H1 (cell line): ENCODE data around the gene GPN2. TPM values are rescaled to one million over a fixed set of nuclear protein-coding genes. Genes with fewer than 3 reads are reported as not detected.

Source experiments
- CTCF ChIA-PET: fragments of 300-600 bp; sonication (Branson Sonifier 250); formaldehyde crosslinking; loops from one replicate; lab custom pipeline; 2021; ENCODE audit not compliant: partially characterized antibody; lab: Charles Lee
- POLR2A ChIA-PET: fragments of 300-600 bp; sonication (Branson Sonifier 250); formaldehyde crosslinking; loops from one replicate; lab custom pipeline; 2021; ENCODE audit warnings: inconsistent platforms; ENCODE audit not compliant: partially characterized antibody; lab: Charles Lee
- DNase-seq, 2 experiments: peaks; one replicate each; pipeline versions ENCODE4 v3.0.0 to v3.0.0-alpha.2; 2010 to 2022; ENCODE audit warnings: low spot score in 2 of 2, low read depth in 1 of 2, mixed read lengths in 1 of 2
- FAIRE-seq: peaks from 2 replicates; lab custom pipeline; 2011; peaks lifted over from hg19 to GRCh38; lab: Jason Lieb, UNC
- H2AFZ ChIP-seq: 2 replicates; pipeline ENCODE4 v1.8.1; 2012; ENCODE audit warnings: low read length, inconsistent platforms
- H2AK5ac ChIP-seq: 2 replicates; pipeline ENCODE4 v1.6.1; 2013; ENCODE audit warnings: low read depth, low read length
- H2BK120ac ChIP-seq: replicated peaks from 2 replicates; pipeline ENCODE3; 2013; ENCODE audit warnings: low read depth, low read length, inconsistent platforms
- H2BK12ac ChIP-seq: 2 replicates; pipeline ENCODE4 v1.6.1; 2013; ENCODE audit warnings: low read depth, low read length
- H2BK15ac ChIP-seq: 2 replicates; pipeline ENCODE4 v1.6.1; 2013; ENCODE audit warnings: low read length
- H2BK20ac ChIP-seq: 2 replicates; pipeline ENCODE4 v1.6.1; 2013; ENCODE audit warnings: low read length
- H2BK5ac ChIP-seq: 2 replicates; pipeline ENCODE4 v1.6.1; 2013; ENCODE audit warnings: low read depth, low read length
- H3K14ac ChIP-seq: 2 replicates; pipeline ENCODE4 v1.6.1; 2013; ENCODE audit warnings: inconsistent platforms; ENCODE audit not compliant: insufficient read length
- H3K18ac ChIP-seq: 2 replicates; pipeline ENCODE4 v1.6.1; 2013; ENCODE audit warnings: low read length; ENCODE audit errors: extremely low read depth
- H3K23ac ChIP-seq: 2 replicates; pipeline ENCODE4 v1.6.1; 2013; ENCODE audit warnings: inconsistent platforms; ENCODE audit not compliant: insufficient read length
- H3K23me2 ChIP-seq: 2 replicates; pipeline ENCODE4 v1.6.1; 2013; ENCODE audit warnings: low read depth, low read length
- H3K27ac ChIP-seq: 2 replicates; pipeline ENCODE4 v1.6.1; 2011; ENCODE audit warnings: low read depth, low read length, inconsistent platforms
- H3K27me3 ChIP-seq, 4 experiments: replicated peaks in 1 of 4; 1 replicate in 1 of 4; 2 replicates in 3 of 4; pipeline versions ENCODE4 v1.6.1 to v1.8.1; 2011 to 2013; ENCODE audit warnings: low read length in 3 of 4, mild to moderate bottlenecking in 3 of 4, inconsistent platforms in 2 of 4, mixed read lengths in 2 of 4, moderate library complexity in 1 of 4; ENCODE audit not compliant: control insufficient read depth in 3 of 4, insufficient read depth in 3 of 4; ENCODE audit errors: extremely low read depth in 1 of 4
- H3K36me3 ChIP-seq, 4 experiments: 2 replicates each; pipeline versions ENCODE4 v1.6.1 to v1.8.1; 2011 to 2013; ENCODE audit warnings: mild to moderate bottlenecking in 4 of 4, low read length in 3 of 4, moderate library complexity in 2 of 4, control low read depth in 1 of 4, inconsistent platforms in 1 of 4; ENCODE audit not compliant: insufficient read depth in 4 of 4, control insufficient read depth in 2 of 4
- H3K4ac ChIP-seq: replicated peaks from 2 replicates; pipeline ENCODE3; 2013; ENCODE audit warnings: low read length, low read depth, mixed read lengths, inconsistent platforms; ENCODE audit not compliant: insufficient read length
- H3K4me1 ChIP-seq, 4 experiments: replicated peaks in 1 of 4; 1 replicate in 1 of 4; 2 replicates in 3 of 4; pipeline versions ENCODE4 v1.6.1 to v1.8.1; 2011 to 2013; ENCODE audit warnings: low read length in 3 of 4, inconsistent platforms in 2 of 4, mixed read lengths in 1 of 4; ENCODE audit not compliant: insufficient read depth in 4 of 4, control insufficient read depth in 3 of 4
- H3K4me2 ChIP-seq, 2 experiments: 2 replicates each; pipeline versions ENCODE4 v1.6.1 to v1.8.1; 2011 to 2013; ENCODE audit warnings: low read depth in 2 of 2, low read length in 2 of 2, control low read depth in 1 of 2, inconsistent platforms in 1 of 2, mild to moderate bottlenecking in 1 of 2; ENCODE audit not compliant: insufficient read depth in 1 of 2
- H3K4me3 ChIP-seq, 4 experiments: fragments of 200-600, 300-600 bp in 1 of 4; sonication (generic), shearing (Covaris generic), sonication (Bioruptor Twin) in 1 of 4; 2 replicates each; pipeline versions ENCODE4 v1.5.1 to v1.8.1; 2011 to 2016; ENCODE audit warnings: low read length in 4 of 4, low read depth in 3 of 4, control low read depth in 2 of 4, inconsistent platforms in 2 of 4, mild to moderate bottlenecking in 2 of 4, mixed read lengths in 1 of 4, moderate library complexity in 1 of 4; ENCODE audit not compliant: insufficient read depth in 2 of 4; ENCODE audit errors: extremely low read depth in 1 of 4
- H3K56ac ChIP-seq: replicated peaks from 2 replicates; pipeline ENCODE3; 2013; ENCODE audit warnings: low read depth, mild to moderate bottlenecking, mixed read lengths, low read length, inconsistent platforms; ENCODE audit not compliant: insufficient read length
- H3K79me1 ChIP-seq: 2 replicates; pipeline ENCODE4 v1.6.1; 2013; ENCODE audit warnings: low read depth, low read length, control low read depth
- H3K79me2 ChIP-seq, 2 experiments: 2 replicates each; pipeline versions ENCODE4 v1.6.1 to v1.8.1; 2012 to 2013; ENCODE audit warnings: low read length in 2 of 2, mild to moderate bottlenecking in 2 of 2, inconsistent platforms in 1 of 2; ENCODE audit not compliant: insufficient read depth in 2 of 2, control insufficient read depth in 1 of 2
- H3K9ac ChIP-seq, 4 experiments: replicated peaks in 1 of 4; 1 replicate in 1 of 4; 2 replicates in 3 of 4; pipeline versions ENCODE4 v1.6.1 to v1.8.1; 2011 to 2013; ENCODE audit warnings: low read depth in 3 of 4, low read length in 3 of 4, control low read depth in 2 of 4, mild to moderate bottlenecking in 2 of 4, moderate library complexity in 2 of 4, inconsistent platforms in 1 of 4; ENCODE audit errors: extremely low read depth in 1 of 4
- H3K9me3 ChIP-seq, 2 experiments: 2 replicates each; pipeline versions ENCODE4 v1.6.1 to v1.8.1; 2012 to 2013; ENCODE audit warnings: mild to moderate bottlenecking in 2 of 2, moderate library complexity in 2 of 2, control low read depth in 1 of 2, inconsistent platforms in 1 of 2, low read depth in 1 of 2, low read length in 1 of 2, mixed read lengths in 1 of 2; ENCODE audit not compliant: insufficient read depth in 2 of 2
- H4K20me1 ChIP-seq, 2 experiments: replicated peaks in 1 of 2; 2 replicates each; pipeline versions ENCODE3 to v1.8.1; 2011 to 2013; ENCODE audit warnings: inconsistent platforms in 2 of 2, low read length in 2 of 2, mild to moderate bottlenecking in 1 of 2; ENCODE audit not compliant: insufficient read depth in 2 of 2, control insufficient read depth in 1 of 2
- H4K5ac ChIP-seq: 2 replicates; pipeline ENCODE4 v1.6.1; 2013; ENCODE audit warnings: low read length, low read depth, mixed read lengths, inconsistent platforms; ENCODE audit not compliant: insufficient read length
- H4K8ac ChIP-seq: 2 replicates; pipeline ENCODE4 v1.8.0; 2013; ENCODE audit warnings: mild to moderate bottlenecking, moderate library complexity, low read length, inconsistent platforms; ENCODE audit not compliant: insufficient read depth; ENCODE audit errors: extremely low read depth
- H4K91ac ChIP-seq: replicated peaks from 2 replicates; pipeline ENCODE3; 2013; ENCODE audit warnings: low read length, mixed read lengths, inconsistent platforms; ENCODE audit not compliant: insufficient read length
- ATF2 ChIP-seq: IDR thresholded peaks from 2 replicates; pipeline ENCODE4 v1.6.1; 2012; ENCODE audit warnings: low read length, inconsistent platforms
- CEBPB ChIP-seq: IDR thresholded peaks from 2 replicates; pipeline ENCODE4 v1.6.1; 2012; ENCODE audit warnings: low read depth, low read length
- CREB1 ChIP-seq: IDR thresholded peaks from 2 replicates; pipeline ENCODE4 v1.6.1; 2012; ENCODE audit warnings: inconsistent platforms
- EGR1 ChIP-seq: IDR thresholded peaks from 2 replicates; pipeline ENCODE4 v1.6.1; 2011; ENCODE audit warnings: low read depth, low read length, borderline replicate concordance
- GABPA ChIP-seq: IDR thresholded peaks from 2 replicates; pipeline ENCODE4 v1.6.1; 2011; ENCODE audit warnings: mild to moderate bottlenecking, low read length, moderate library complexity, borderline replicate concordance; ENCODE audit not compliant: insufficient read depth
- KDM4A ChIP-seq: IDR thresholded peaks from one replicate; pipeline ENCODE4 v1.7.1; 2012; ENCODE audit warnings: low read depth, mild to moderate bottlenecking, moderate library complexity, low read length, inconsistent platforms; ENCODE audit not compliant: severe bottlenecking
- KDM5A ChIP-seq: fragments of 200-600 bp; IDR thresholded peaks from 2 replicates; pipeline ENCODE4 v1.7.1; 2012; ENCODE audit warnings: mild to moderate bottlenecking, low read length, inconsistent platforms, mixed read lengths
- MAX ChIP-seq: IDR thresholded peaks from 2 replicates; pipeline ENCODE4 v1.6.1; 2012; ENCODE audit warnings: inconsistent platforms
- NANOG ChIP-seq: IDR thresholded peaks from 2 replicates; pipeline ENCODE4 v1.6.1; 2011; ENCODE audit warnings: low read length, low read depth, mild to moderate bottlenecking, inconsistent platforms; ENCODE audit not compliant: insufficient read depth, poor library complexity, severe bottlenecking
- SAP30 ChIP-seq: fragments of 300-600 bp; sonication (generic); IDR thresholded peaks from 2 replicates; pipeline ENCODE4 v1.7.1; 2012; ENCODE audit warnings: low read length, moderate library complexity, mild to moderate bottlenecking, inconsistent platforms; ENCODE audit not compliant: insufficient read depth, insufficient replicate concordance
- SIN3A ChIP-seq, 2 experiments: IDR thresholded peaks in 1 of 2; conservative IDR thresholded peaks in 1 of 2; 2 replicates each; pipeline ENCODE4 v1.6.1; 2011 to 2012; ENCODE audit warnings: low read length in 2 of 2, improper control_type of control experiment in 1 of 2, low read depth in 1 of 2, mild to moderate bottlenecking in 1 of 2
- SIX5 ChIP-seq: IDR thresholded peaks from 2 replicates; pipeline ENCODE4 v1.6.1; 2011; ENCODE audit warnings: mild to moderate bottlenecking, low read depth, low read length
- WGBS, 2 experiments: shearing (Covaris generic) in 1 of 2; methylation state at CpG; one replicate each; pipeline versions ENCODE4 v1.1.6 to v1.1.7; 2013 to 2015; ENCODE audit warnings: low lambda C conversion rate in 2 of 2, mixed read lengths in 2 of 2, inconsistent platforms in 1 of 2, low coverage in 1 of 2, missing lambda C conversion rate in 1 of 2; ENCODE audit not compliant: insufficient replicate concordance in 2 of 2, insufficient coverage in 1 of 2, insufficient read length in 1 of 2; ENCODE audit errors: extremely low coverage in 1 of 2, missing lambda C conversion rate in 1 of 2; 5-methylcytosine and 5-hydroxymethylcytosine counted together
- polyA plus RNA-seq, 7 experiments: library from polyadenylated mRNA; depleted of rRNA in 3 of 7; stranded (reverse) in 5 of 7; unstranded in 2 of 7; fragments of >200 nt in 5 of 7; fragments of 200-250 nt in 2 of 7; gene quantifications; 1 replicate in 5 of 7; 2 replicates in 1 of 7; 4 replicates in 1 of 7; pipeline versions ENCODE4 v1.2.1 to v1.2.3, GENCODE V29; 2011 to 2013; ENCODE audit warnings: missing spikeins in 2 of 7, mixed read lengths in 2 of 7
- total RNA-seq: library from RNA; stranded (reverse); fragmentation: NEBNext Ultra II Directional; extraction: Animal tissue kit (Norgen Biotek cat#: 25700); gene quantifications from 2 replicates; pipeline ENCODE4 v1.2.1, GENCODE V29; 2021

Gene GPN2
- total and polyA plus RNA-seq, 2 of the 8 experiments (the other 6 are each of a cell fraction or from before 2014, with no cell fraction given), result 27.3 to 36.8 TPM

DNA sequence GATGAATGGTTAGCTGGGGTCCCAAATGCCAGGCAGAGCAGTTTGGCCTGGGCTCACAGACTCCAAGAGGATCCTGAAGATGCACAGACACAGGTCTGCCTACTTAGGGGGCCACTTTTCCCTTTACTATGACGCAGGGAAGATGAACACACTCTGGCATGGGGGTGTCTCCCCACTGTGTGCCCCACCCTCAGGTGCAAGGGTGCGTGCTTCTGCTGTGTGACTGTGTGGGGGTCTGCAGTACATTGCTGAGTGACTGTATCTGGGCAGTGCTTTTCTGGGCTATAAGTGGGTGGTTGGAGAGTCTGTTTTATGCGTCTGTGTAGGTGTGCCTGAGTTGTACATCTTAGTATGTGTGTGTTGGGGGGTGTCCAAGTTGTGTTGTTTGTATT is 19.9 kb upstream of the GPN2 start:
- no peaks in the 10 kb centered on the region for H3K36me3 ChIP-seq
- no peaks in the 10 kb centered on the region for H3K4me1 ChIP-seq
- no peak overlapping the region for H2BK15ac ChIP-seq
- 94% methylated on average over 3 of the region's 3 CpGs; no CpG with 5 or more reads in 1 of the 2 experiments for WGBS, 2 experiments
- H3K4ac ChIP-seq, result no peak overlapping the region
- H3K56ac ChIP-seq, result no peak overlapping the region
- ChIA-PET POLR2A (interaction anchor here (2.5 kb wide), 1 partner anchor 11 kb away, joined by 12 read pairs; the partner anchor contains the start of gene NUDC), CTCF (interaction anchor here (0.6 kb wide), 1 partner anchor 8 kb away, joined by 3 read pairs; no protein-coding TSS in a partner anchor)
- no peak overlapping the region for H2BK12ac ChIP-seq
- no peak overlapping the region for H3K18ac ChIP-seq
- no peaks in the 10 kb centered on the region for H3K9me3 ChIP-seq
- no peak overlapping the region for H4K91ac ChIP-seq
- H3K14ac ChIP-seq, result no peak overlapping the region
- no peak overlapping the region for H2BK5ac ChIP-seq
- no peak for FAIRE-seq
- no peak overlapping the region for H4K8ac ChIP-seq
- DNase-seq, result no peak
- H2BK20ac ChIP-seq, result no peak overlapping the region
- no peak overlapping the region for H3K4me3 ChIP-seq
- H2AK5ac ChIP-seq, result no peak overlapping the region
- peaks cover 0 to 2% of the 10 kb centered on the region in 2 experiments for H4K20me1 ChIP-seq
- peaks cover 0 to 2% (median 0%) of the 10 kb centered on the region in 4 experiments; a peak in 2 of 7 replicates for H3K27me3 ChIP-seq
- H3K9ac ChIP-seq, result no peak overlapping the region
- H2AFZ ChIP-seq, result no peak overlapping the region
- no peaks in the 10 kb centered on the region for H3K23me2 ChIP-seq
- H2BK120ac ChIP-seq, result no peak overlapping the region
- H3K4me2 ChIP-seq, result no peak overlapping the region
- no peak overlapping the region for H4K5ac ChIP-seq
- H3K23ac ChIP-seq, result no peak overlapping the region
- no peaks in the 10 kb centered on the region for H3K79me1 ChIP-seq
- H3K79me2 ChIP-seq, result no peaks in the 10 kb centered on the region
- no peak overlapping the region for H3K27ac ChIP-seq
- TF ChIP-seq KDM5A (no peak), CREB1 (no peak), SIX5 (no peak), SAP30 (no peak), CEBPB (no peak), EGR1 (no peak), GABPA (no peak), SIN3A (conservative IDR thresholded peaks at IDR 0.05 in 1 of 2, IDR thresholded peaks at IDR 0.05 in 1 of 2; ENCODE audit: low read depth in 1 of 2, low read length in 2 of 2) (no peak), ATF2 (no peak), KDM4A (no peak), NANOG (no peak), MAX (no peak)
